ENCODE results near the gene ESYT1.

DNA sequence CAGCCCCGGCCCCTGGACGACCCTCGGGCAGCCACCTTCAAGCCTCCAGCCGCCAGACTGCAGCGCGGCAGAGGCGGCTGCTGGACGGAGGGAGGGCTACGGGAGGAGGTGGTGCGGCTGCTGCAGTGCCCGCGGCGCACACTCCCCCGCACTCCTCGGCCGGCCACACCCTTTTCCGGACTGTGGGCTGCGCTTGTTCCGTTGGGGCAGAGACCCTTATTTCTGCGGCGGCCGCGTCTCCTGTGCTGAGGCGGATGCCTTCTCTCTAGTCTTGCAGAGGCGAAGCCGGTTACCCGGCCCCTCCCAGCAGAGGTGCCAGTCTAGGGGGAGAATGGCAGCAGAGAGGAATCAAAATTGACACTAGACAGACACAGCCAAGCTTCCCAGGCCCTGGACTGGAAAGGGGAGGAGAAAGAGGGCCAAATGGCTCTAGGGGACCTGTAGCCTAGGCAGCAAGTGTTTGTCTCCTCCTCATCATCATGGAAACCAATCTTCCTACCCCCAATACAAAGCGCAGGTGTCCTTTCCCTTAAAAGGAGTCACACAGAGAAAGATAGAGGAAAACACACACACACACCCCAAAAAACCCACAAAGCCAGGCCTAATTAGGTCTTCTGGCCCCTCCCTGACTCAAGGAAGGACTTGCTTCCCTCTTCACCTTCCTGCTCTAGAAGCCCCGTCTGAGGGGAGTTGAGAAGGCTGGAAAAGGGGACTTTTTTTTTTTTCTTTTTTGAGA is 1.3 kb downstream of the ESYT1 start:
- TF ChIP-seq POLR2A (IDR thresholded peaks at IDR 0.05) = no peak
- TF ChIP-seq, protein P1, sequence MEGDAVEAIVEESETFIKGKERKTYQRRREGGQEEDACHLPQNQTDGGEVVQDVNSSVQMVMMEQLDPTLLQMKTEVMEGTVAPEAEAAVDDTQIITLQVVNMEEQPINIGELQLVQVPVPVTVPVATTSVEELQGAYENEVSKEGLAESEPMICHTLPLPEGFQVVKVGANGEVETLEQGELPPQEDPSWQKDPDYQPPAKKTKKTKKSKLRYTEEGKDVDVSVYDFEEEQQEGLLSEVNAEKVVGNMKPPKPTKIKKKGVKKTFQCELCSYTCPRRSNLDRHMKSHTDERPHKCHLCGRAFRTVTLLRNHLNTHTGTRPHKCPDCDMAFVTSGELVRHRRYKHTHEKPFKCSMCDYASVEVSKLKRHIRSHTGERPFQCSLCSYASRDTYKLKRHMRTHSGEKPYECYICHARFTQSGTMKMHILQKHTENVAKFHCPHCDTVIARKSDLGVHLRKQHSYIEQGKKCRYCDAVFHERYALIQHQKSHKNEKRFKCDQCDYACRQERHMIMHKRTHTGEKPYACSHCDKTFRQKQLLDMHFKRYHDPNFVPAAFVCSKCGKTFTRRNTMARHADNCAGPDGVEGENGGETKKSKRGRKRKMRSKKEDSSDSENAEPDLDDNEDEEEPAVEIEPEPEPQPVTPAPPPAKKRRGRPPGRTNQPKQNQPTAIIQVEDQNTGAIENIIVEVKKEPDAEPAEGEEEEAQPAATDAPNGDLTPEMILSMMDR (IDR thresholded peaks at IDR 0.05) = no peak
- TF ChIP-seq POLR2AphosphoS5 (IDR thresholded peaks at IDR 0.05) = peak; percentile 8 to 72 (median 34)
